Ureter (tissue), 1 donor: ENCODE results near the gene C19orf85. TPM values are rescaled to one million over a fixed set of nuclear protein-coding genes. Genes with fewer than 3 reads are reported as not detected.

Source experiments
- DNase-seq: peaks from one replicate; pipeline ENCODE4 v3.0.0-alpha.2; 2020; ENCODE audit warnings: low spot score
- total RNA-seq: library from RNA; stranded (reverse); gene quantifications from one replicate; pipeline ENCODE4 v1.2.4, GENCODE V29; 2023
- donor health status: DM: yes; HTN: yes; CAD: no.

The C19orf85 gene
- total RNA-seq, 1 donor from 2014 or later = not detected

GRCh38 chr19:55489711-55490477 lies 25.3 kb upstream of the C19orf85 start:
- peak; percentile 44 for DNase-seq

- peak; percentile 43 for DNase-seq
Observed at GRCh38 chr19:55488986-55489710, 24.6 kb upstream of the C19orf85 start.

GRCh38 chr19:55487924-55488687 lies 23.6 kb upstream of the C19orf85 start, which contains the start of gene SSC5D:
SSC5D (plus strand) TSS chr19:55488436; CDS start chr19:55488590, 154 bp downstream.
- peak; percentile 51 for DNase-seq

- peak; percentile 73 for DNase-seq
Observed at GRCh38 chr19:55486971-55487923, 22.7 kb upstream of the C19orf85 start.

- peak; percentile 47 for DNase-seq
Observed at GRCh38 chr19:55486043-55486970, 21.8 kb upstream of the C19orf85 start.

- DNase-seq = peak; percentile 45
Observed at GRCh38 chr19:55485439-55486011, 21.0 kb upstream of the C19orf85 start.

GRCh38 chr19:55484593-55485438 lies 20.3 kb upstream of the C19orf85 start, which contains the start of gene NAT14:
NAT14 (plus strand) TSS chr19:55485188; CDS start chr19:55485709, 521 bp downstream.
- peak; percentile 57 for DNase-seq

GRCh38 chr19:55483706-55484592 lies 19.4 kb upstream of the C19orf85 start:
- DNase-seq = peak; percentile 44

GRCh38 chr19:55482967-55483705 lies 18.6 kb upstream of the C19orf85 start:
- no peak for DNase-seq

- DNase-seq = no peak
Observed at GRCh38 chr19:55482156-55482961, 17.8 kb upstream of the C19orf85 start.

GRCh38 chr19:55481794-55482155 lies 17.2 kb upstream of the C19orf85 start:
- DNase-seq = no peak

GRCh38 chr19:55481148-55481793 lies 16.7 kb upstream of the C19orf85 start:
- no peak for DNase-seq

- no peak for DNase-seq
Observed at GRCh38 chr19:55479451-55480230, 15.1 kb upstream of the C19orf85 start.

- no peak for DNase-seq
Observed at GRCh38 chr19:55479045-55479444, 14.5 kb upstream of the C19orf85 start.

GRCh38 chr19:55478364-55478763 lies 13.8 kb upstream of the C19orf85 start:
- no peak for DNase-seq
